Gastrocnemius medialis (tissue), 4 donors: ENCODE measurements around the gene OGN. TPM values are rescaled to one million over a fixed set of nuclear protein-coding genes. Genes with fewer than 3 reads are reported as not detected.

Experiments used
- ATAC-seq, 2 donors: fragments of 150-250 bp; one replicate each; pipeline ENCODE4 v1.9.1; 2016
- DNase-seq, 2 donors: peaks; one replicate each; pipeline ENCODE4 v3.0.0-alpha.2; 2019
- H3K27ac ChIP-seq, 4 donors: fragments of 200-600 bp; sonication (generic); 1 replicate in 1 of 4; 2 replicates in 3 of 4; pipeline ENCODE4 v1.5.1; 2016 to 2018; ENCODE audit warnings: mild to moderate bottlenecking in 2 of 4, moderate library complexity in 1 of 4
- H3K27me3 ChIP-seq, 3 donors: fragments of 200-600 bp; sonication (generic) in 2 of 3; 1 replicate in 1 of 3; 2 replicates in 2 of 3; pipeline versions ENCODE4 v1.5.1 to v1.6.0; 2016 to 2019; ENCODE audit warnings: mild to moderate bottlenecking in 1 of 3, moderate library complexity in 1 of 3
- H3K36me3 ChIP-seq, 2 donors: fragments of 200-600 bp; sonication (generic) in 1 of 2; one replicate each; pipeline ENCODE4 v1.5.1; 2017 to 2018
- H3K4me1 ChIP-seq, 2 donors: fragments of 200-600 bp; sonication (generic) in 1 of 2; one replicate each; pipeline ENCODE4 v1.5.1; 2016 to 2017; ENCODE audit warnings: mild to moderate bottlenecking in 2 of 2
- H3K4me3 ChIP-seq, 4 donors: fragments of 200-600 bp; sonication (generic) in 3 of 4; 1 replicate in 1 of 4; 2 replicates in 3 of 4; pipeline ENCODE4 v1.5.1; 2016 to 2019; ENCODE audit warnings: mild to moderate bottlenecking in 2 of 4
- H3K9me3 ChIP-seq, 3 donors: fragments of 200-600 bp; sonication (generic) in 2 of 3; 1 replicate in 1 of 3; 2 replicates in 2 of 3; pipeline ENCODE4 v1.5.1; 2016 to 2019
- CTCF ChIP-seq, 5 experiments: fragments of 450-650 bp in 3 of 5; fragments of 200-600 bp in 2 of 5; sonication (generic) in 2 of 5; IDR thresholded peaks in 4 of 5; conservative IDR thresholded peaks in 1 of 5; 1 replicate in 4 of 5; 2 replicates in 1 of 5; pipeline ENCODE4 v1.5.1; 2016 to 2019; ENCODE audit warnings: antibody characterized with exemption in 5 of 5, mild to moderate bottlenecking in 3 of 5, moderate library complexity in 3 of 5
- POLR2A ChIP-seq, 2 donors: fragments of 450-650 bp; IDR thresholded peaks; one replicate each; pipeline ENCODE4 v1.6.1; 2017; ENCODE audit warnings: antibody characterized with exemption in 2 of 2, mild to moderate bottlenecking in 2 of 2, moderate library complexity in 2 of 2
- in situ Hi-C, 4 donors: fragments of 200-750 bp; cut with MboI; loops; one replicate each; pipeline versions ENCODE4 v1.15.0 to v1.8.0; 2017; ENCODE audit warnings: low sequenced_read_pairs in 4 of 4
- intact Hi-C: fragments of 100-400 bp; cut with DNase I; formaldehyde crosslinking; loops from one replicate; pipeline ENCODE4 v1.15.1; 2023; ENCODE audit warnings: low total_unique reads
- total RNA-seq, 4 donors: library from RNA; depleted of rRNA; stranded (reverse); fragments of >200 nt; gene quantifications; one replicate each; pipeline versions ENCODE4 v1.1.0 to v1.2.3, GENCODE V29; 2016

The OGN gene
- total RNA-seq, 4 donors from 2014 or later = 1.1 to 3.1 (median 1.7) TPM; not detected in 1

GRCh38 chr9:92373167-92373566, 31.2 kb downstream of the OGN start:
- Histone ChIP-seq H3K27me3 (no peaks in the 10 kb centered on the region), H3K4me1 (no peaks in the 10 kb centered on the region), H3K27ac (no peak overlapping the region), H3K9me3 (peaks cover 0 to 9% (median 0%) of the 10 kb centered on the region in 3 donors), H3K4me3 (no peak overlapping the region), H3K36me3 (no peaks in the 10 kb centered on the region)
- in situ Hi-C loops = no loop called here
- ATAC-seq (no peak), DNase-seq (no peak)
- intact Hi-C loops = no loop called here
- no peak for TF ChIP-seq CTCF (IDR thresholded peaks at IDR 0.05 in 4 of 5, conservative IDR thresholded peaks at IDR 0.05 in 1 of 5)
- TF ChIP-seq POLR2A (IDR thresholded peaks at IDR 0.05) = no peak

- TF ChIP-seq CTCF (IDR thresholded peaks at IDR 0.05 in 4 of 5, conservative IDR thresholded peaks at IDR 0.05 in 1 of 5) = no peak
- TF ChIP-seq POLR2A (IDR thresholded peaks at IDR 0.05) = no peak
- Histone ChIP-seq H3K9me3 (peaks cover 0 to 9% (median 0%) of the 10 kb centered on the region in 3 donors), H3K27me3 (no peaks in the 10 kb centered on the region), H3K36me3 (no peaks in the 10 kb centered on the region), H3K27ac (no peak overlapping the region), H3K4me3 (no peak overlapping the region), H3K4me1 (no peaks in the 10 kb centered on the region)
- ATAC-seq = no peak
- no peak for DNase-seq
- in situ Hi-C loops = no loop called here
- intact Hi-C loops = no loop called here
Measured at GRCh38 chr9:92369075-92369474, 35.3 kb downstream of the OGN start.

- intact Hi-C loops = no loop called here
- TF ChIP-seq POLR2A (IDR thresholded peaks at IDR 0.05) (no peak), CTCF (IDR thresholded peaks at IDR 0.05 in 4 of 5, conservative IDR thresholded peaks at IDR 0.05 in 1 of 5) (no peak)
- no peak for ATAC-seq
- Histone ChIP-seq H3K36me3 (no peaks in the 10 kb centered on the region), H3K4me3 (no peak overlapping the region), H3K27me3 (no peaks in the 10 kb centered on the region), H3K27ac (no peak overlapping the region), H3K4me1 (no peaks in the 10 kb centered on the region), H3K9me3 (no peaks in the 10 kb centered on the region)
- in situ Hi-C loops = no loop called here
- DNase-seq = no peak
Measured at GRCh38 chr9:92360083-92360482, 44.3 kb downstream of the OGN start.

GRCh38 chr9:92359394-92359995, 44.9 kb downstream of the OGN start:
- Histone ChIP-seq H3K27ac (no peak overlapping the region), H3K27me3 (no peaks in the 10 kb centered on the region), H3K36me3 (no peaks in the 10 kb centered on the region), H3K4me1 (no peaks in the 10 kb centered on the region), H3K9me3 (no peaks in the 10 kb centered on the region), H3K4me3 (no peak overlapping the region)
- intact Hi-C loops = no loop called here
- DNase-seq = no peak
- no peak for TF ChIP-seq CTCF (IDR thresholded peaks at IDR 0.05 in 4 of 5, conservative IDR thresholded peaks at IDR 0.05 in 1 of 5)
- TF ChIP-seq POLR2A (IDR thresholded peaks at IDR 0.05) = no peak
- ATAC-seq = no peak
- in situ Hi-C loops = no loop called here

- in situ Hi-C loops = no loop called here
- no peak for DNase-seq
- H3K9me3 ChIP-seq = no peaks in the 10 kb centered on the region
Measured at GRCh38 chr9:92353051-92353450, 51.3 kb downstream of the OGN start.

More at GRCh38 chr9:92353051-92353450, 51.3 kb downstream of the OGN start:
- no peak for ATAC-seq
- TF ChIP-seq CTCF (IDR thresholded peaks at IDR 0.05 in 4 of 5, conservative IDR thresholded peaks at IDR 0.05 in 1 of 5) = no peak
- TF ChIP-seq POLR2A (IDR thresholded peaks at IDR 0.05) = no peak
- H3K27me3 ChIP-seq = no peaks in the 10 kb centered on the region
- H3K4me3 ChIP-seq = no peak overlapping the region
- intact Hi-C loops = loop anchor here (5.0 kb wide), 1 partner anchor 39 kb away; no protein-coding TSS in a partner anchor
- no peak overlapping the region for H3K27ac ChIP-seq
- peaks cover 0 to 3% of the 10 kb centered on the region in 2 donors for H3K4me1 ChIP-seq
- no peaks in the 10 kb centered on the region for H3K36me3 ChIP-seq
